Bronchial epithelial cell (primary cell): ENCODE data around the gene CCR5. TPM values are rescaled to one million over a fixed set of nuclear protein-coding genes. Genes with fewer than 3 reads are reported as not detected.
"Not testable (repeated sequence)": the region's sequence is repeated elsewhere in the genome, so short reads cannot be mapped to it uniquely, and the experiment has no call there.

Experiments used
- DNase-seq: peaks from one replicate; pipeline ENCODE4 v3.0.0-alpha.2; 2010; ENCODE audit warnings: low read depth
- FAIRE-seq: peaks from 2 replicates; lab custom pipeline; 2011; peaks lifted over from hg19 to GRCh38; lab: Jason Lieb, UNC
- H3K27me3 ChIP-seq: 2 replicates; pipeline ENCODE4 v1.5.1; 2011; ENCODE audit warnings: low read length; ENCODE audit not compliant: control insufficient read depth, insufficient read depth
- H3K36me3 ChIP-seq: 2 replicates; pipeline ENCODE4 v1.5.1; 2011; ENCODE audit warnings: low read length; ENCODE audit not compliant: control insufficient read depth, insufficient read depth
- H3K4me3 ChIP-seq: 2 replicates; pipeline ENCODE4 v1.5.1; 2011; ENCODE audit warnings: mild to moderate bottlenecking, low read depth, low read length, control low read depth
- CTCF ChIP-seq: IDR thresholded peaks from 2 replicates; pipeline ENCODE4 v1.5.1; 2011; ENCODE audit warnings: mild to moderate bottlenecking, moderate library complexity, low read length, control low read depth, inconsistent platforms; ENCODE audit not compliant: insufficient read depth, severe bottlenecking
- total RNA-seq: library from RNA; depleted of rRNA; stranded (reverse); fragments of >200 nt; gene quantifications from 2 replicates; pipeline ENCODE4 v1.2.1, GENCODE V29; 2014

Gene CCR5
- total RNA-seq, 1 donor from 2014 or later: not detected

GRCh38 chr3:46389306-46389705 is 18.6 kb downstream of the CCR5 start:
- Histone ChIP-seq H3K4me3 (no peak overlapping the region), H3K36me3 (no peaks in the 10 kb centered on the region), H3K27me3 (no peaks in the 10 kb centered on the region)
- TF ChIP-seq CTCF: no peak
- DNase-seq (no peak), FAIRE-seq (no peak)

GRCh38 chr3:46391526-46391925 is 20.8 kb downstream of the CCR5 start:
- not testable (repeated sequence) for FAIRE-seq, DNase-seq, H3K36me3 ChIP-seq, H3K27me3 ChIP-seq, H3K4me3 ChIP-seq

GRCh38 chr3:46393011-46393410 is 22.3 kb downstream of the CCR5 start:
- TF ChIP-seq CTCF: no peak
- Histone ChIP-seq H3K4me3 (no peak overlapping the region), H3K27me3 (no peaks in the 10 kb centered on the region), H3K36me3 (no peaks in the 10 kb centered on the region)
- no peak for DNase-seq
- FAIRE-seq: no peak

GRCh38 chr3:46393554-46394434 is 23.0 kb downstream of the CCR5 start:
- TF ChIP-seq CTCF: no peak
- DNase-seq (no peak), FAIRE-seq (no peak)
- Histone ChIP-seq H3K27me3 (no peaks in the 10 kb centered on the region), H3K36me3 (no peaks in the 10 kb centered on the region), H3K4me3 (no peak overlapping the region)

- DNase-seq (no peak), FAIRE-seq (no peak)
- TF ChIP-seq CTCF: no peak
- no peak overlapping the region for H3K4me3 ChIP-seq
- no peaks in the 10 kb centered on the region for H3K36me3 ChIP-seq
- H3K27me3 ChIP-seq: no peaks in the 10 kb centered on the region
Observed at GRCh38 chr3:46395210-46395661, 24.5 kb downstream of the CCR5 start.

GRCh38 chr3:46395766-46396530 is 25.2 kb downstream of the CCR5 start:
- Histone ChIP-seq H3K27me3 (no peaks in the 10 kb centered on the region), H3K4me3 (no peak overlapping the region), H3K36me3 (no peaks in the 10 kb centered on the region)
- no peak for FAIRE-seq
- no peak for DNase-seq
- TF ChIP-seq CTCF: no peak
